Testis (tissue), 2 donors: Measurements from ENCODE around the gene ZNF423.

ENCODE experiments used
- CTCF ChIP-seq, 3 experiments: fragments of 450-650 bp in 2 of 3; fragments of 200-600 bp in 1 of 3; sonication (generic) in 1 of 3; IDR thresholded peaks; one replicate each; pipeline ENCODE4 v1.5.1; 2016 to 2019; ENCODE audit warnings: antibody characterized with exemption in 3 of 3, mild to moderate bottlenecking in 2 of 3, moderate library complexity in 1 of 3
- POLR2A ChIP-seq: fragments of 450-650 bp; IDR thresholded peaks from one replicate; pipeline ENCODE4 v1.6.1; 2017; ENCODE audit warnings: antibody characterized with exemption, mild to moderate bottlenecking, moderate library complexity

- TF ChIP-seq POLR2A (no peak), CTCF (IDR thresholded peaks at IDR 0.05) (no peak)
These were observed 236.1 kb downstream of the ZNF423 start for GRCh38 chr16:49619811-49620157.
